Neural cell (in vitro differentiated cells): ENCODE measurements around the gene LPP. TPM values are rescaled to one million over a fixed set of nuclear protein-coding genes. Genes with fewer than 3 reads are reported as not detected.
"Not testable (repeated sequence)": the region's sequence is repeated elsewhere in the genome, so short reads cannot be mapped to it uniquely, and the experiment has no call there.

Source experiments
- H2AFZ ChIP-seq: fragments of 200-600, 300-800 bp; sonication (generic), shearing (Covaris generic); 2 replicates; pipeline ENCODE4 v1.6.0; 2014; ENCODE audit warnings: low read depth, mild to moderate bottlenecking, antibody characterized with exemption, low read length, moderate library complexity
- H3F3A ChIP-seq: fragments of 200-600 bp; shearing (Covaris generic); 2 replicates; pipeline ENCODE4 v1.6.1; 2016; ENCODE audit warnings: mild to moderate bottlenecking, moderate library complexity, mixed read lengths, antibody characterized with exemption, low read length; ENCODE audit not compliant: insufficient read depth, poor library complexity, severe bottlenecking
- H3K27ac ChIP-seq: fragments of 200-600, 300-800 bp; sonication (generic), shearing (Covaris generic); 2 replicates; pipeline ENCODE4 v1.5.1; 2014; ENCODE audit warnings: mild to moderate bottlenecking, low read length, moderate library complexity
- H3K27me3 ChIP-seq: fragments of 300-800, 200-600 bp; sonication (generic), shearing (Covaris generic); 2 replicates; pipeline ENCODE4 v1.6.0; 2014; ENCODE audit warnings: mild to moderate bottlenecking, low read depth, low read length, moderate library complexity; ENCODE audit not compliant: insufficient read depth
- H3K36me3 ChIP-seq: fragments of 300-800, 200-600 bp; sonication (generic), shearing (Covaris generic); 2 replicates; pipeline ENCODE4 v1.5.1; 2014; ENCODE audit warnings: mild to moderate bottlenecking, antibody characterized with exemption, low read length, moderate library complexity; ENCODE audit not compliant: insufficient read depth
- H3K4me2 ChIP-seq: fragments of 300-800, 200-600 bp; sonication (generic), shearing (Covaris generic); 2 replicates; pipeline ENCODE4 v1.6.0; 2014; ENCODE audit warnings: mild to moderate bottlenecking, low read length
- H3K4me3 ChIP-seq: fragments of 300-800, 200-600 bp; sonication (generic), shearing (Covaris generic); 2 replicates; pipeline ENCODE4 v1.5.1; 2014; ENCODE audit warnings: mild to moderate bottlenecking, low read length, moderate library complexity
- H3K79me2 ChIP-seq: fragments of 200-600 bp; shearing (Covaris generic); replicated peaks from 2 replicates; pipeline ENCODE4 v1.6.0; 2014; ENCODE audit warnings: mild to moderate bottlenecking, low read length, moderate library complexity; ENCODE audit not compliant: insufficient read depth
- H3K9ac ChIP-seq: fragments of 300-800, 200-600 bp; sonication (generic), shearing (Covaris generic); 2 replicates; pipeline ENCODE4 v1.6.1; 2016; ENCODE audit warnings: mild to moderate bottlenecking, low read length, mixed read lengths
- H3K9me2 ChIP-seq: fragments of 200-600 bp; shearing (Covaris generic); 2 replicates; pipeline ENCODE4 v1.6.1; 2016; ENCODE audit warnings: mild to moderate bottlenecking, low read length, mixed read lengths; ENCODE audit not compliant: insufficient read depth
- H3K9me3 ChIP-seq: fragments of 200-600, 300-800 bp; sonication (generic), shearing (Covaris generic); 2 replicates; pipeline ENCODE4 v1.6.1; 2016; ENCODE audit warnings: mild to moderate bottlenecking, mixed run types, low read length, moderate library complexity, mixed read lengths
- H4K20me1 ChIP-seq: fragments of 200-600 bp; shearing (Covaris generic); 2 replicates; pipeline ENCODE4 v1.6.1; 2016; ENCODE audit warnings: mild to moderate bottlenecking, mixed run types; ENCODE audit not compliant: insufficient read depth
- CTCF ChIP-seq: fragments of 450-650 bp; IDR thresholded peaks from 2 replicates; pipeline ENCODE4 v1.5.1; 2014; ENCODE audit warnings: antibody characterized with exemption, mild to moderate bottlenecking, moderate library complexity; ENCODE audit not compliant: poor library complexity, severe bottlenecking
- EP300 ChIP-seq: fragments of 450-650 bp; conservative IDR thresholded peaks from 2 replicates; pipeline ENCODE4 v1.6.1; 2014; ENCODE audit warnings: antibody characterized with exemption, mild to moderate bottlenecking, moderate library complexity; ENCODE audit not compliant: poor library complexity, severe bottlenecking
- EZH2 ChIP-seq: fragments of 200-600, 300-800 bp; shearing (Covaris generic), sonication (generic); IDR thresholded peaks from 2 replicates; pipeline ENCODE4 v1.6.1; 2014; ENCODE audit warnings: antibody characterized with exemption, low read length, borderline replicate concordance, mild to moderate bottlenecking; ENCODE audit not compliant: insufficient read depth, poor library complexity, severe bottlenecking
- POLR2AphosphoS5 ChIP-seq: IDR thresholded peaks from 2 replicates; pipeline ENCODE4 v1.6.1; 2012
- RAD21 ChIP-seq: fragments of 450-650 bp; conservative IDR thresholded peaks from 2 replicates; pipeline ENCODE4 v1.6.1; 2014; ENCODE audit warnings: antibody characterized with exemption, mild to moderate bottlenecking, moderate library complexity
- REST ChIP-seq: IDR thresholded peaks from 2 replicates; pipeline ENCODE4 v1.6.1; 2012; ENCODE audit warnings: borderline replicate concordance
- SMC3 ChIP-seq: fragments of 450-650 bp; conservative IDR thresholded peaks from 2 replicates; pipeline ENCODE4 v1.6.1; 2014; ENCODE audit warnings: antibody characterized with exemption, mild to moderate bottlenecking, moderate library complexity; ENCODE audit not compliant: poor library complexity
- TAF1 ChIP-seq: IDR thresholded peaks from 2 replicates; pipeline ENCODE4 v1.6.1; 2012; ENCODE audit warnings: low read depth
- polyA plus RNA-seq: library from polyadenylated mRNA; depleted of rRNA; stranded (reverse); fragments of >200 nt; gene quantifications from 2 replicates; pipeline ENCODE4 v1.2.3, GENCODE V29; 2014

LPP gene
- polyA plus RNA-seq, 1 donor from 2014 or later: 3.0 TPM

- not testable (repeated sequence) for H3K79me2 ChIP-seq, H3K9me2 ChIP-seq, H3K9me3 ChIP-seq, H3K27ac ChIP-seq, H4K20me1 ChIP-seq, H3K27me3 ChIP-seq, H3K9ac ChIP-seq, H3K36me3 ChIP-seq, H3K4me3 ChIP-seq, H3F3A ChIP-seq, H2AFZ ChIP-seq, H3K4me2 ChIP-seq
Observed at GRCh38 chr3:188702028-188702427, 548.1 kb downstream of the LPP start.

GRCh38 chr3:188706176-188706575 is 552.2 kb downstream of the LPP start:
- Histone ChIP-seq H3K27me3 (no peaks in the 10 kb centered on the region), H3K36me3 (no peaks in the 10 kb centered on the region), H4K20me1 (no peaks in the 10 kb centered on the region), H3K79me2 (no peaks in the 10 kb centered on the region), H3K27ac (no peak overlapping the region), H3K9me2 (no peaks in the 10 kb centered on the region), H3K4me2 (no peak overlapping the region), H3F3A (no peaks in the 10 kb centered on the region), H3K9me3 (no peaks in the 10 kb centered on the region), H3K9ac (no peak overlapping the region), H3K4me3 (no peak overlapping the region), H2AFZ (no peak overlapping the region)
- TF ChIP-seq EP300 (no peak), EZH2 (no peak)

GRCh38 chr3:188706599-188706998 is 552.6 kb downstream of the LPP start:
- Histone ChIP-seq H3K36me3 (no peaks in the 10 kb centered on the region), H3K27ac (no peak overlapping the region), H3K9me3 (no peaks in the 10 kb centered on the region), H3K79me2 (no peaks in the 10 kb centered on the region), H3K4me3 (no peak overlapping the region), H3K9me2 (no peaks in the 10 kb centered on the region), H3F3A (no peaks in the 10 kb centered on the region), H3K4me2 (no peak overlapping the region), H2AFZ (no peak overlapping the region), H3K27me3 (no peaks in the 10 kb centered on the region), H4K20me1 (no peaks in the 10 kb centered on the region), H3K9ac (no peak overlapping the region)
- TF ChIP-seq REST: no peak
- no peak for TF ChIP-seq EZH2
- TF ChIP-seq EP300: no peak

- H3K9me2 ChIP-seq: no peaks in the 10 kb centered on the region
- TF ChIP-seq RAD21 (no peak), SMC3 (no peak), POLR2AphosphoS5 (no peak), CTCF (no peak), REST (no peak), TAF1 (no peak), EZH2 (no peak), EP300 (no peak)
Observed at GRCh38 chr3:188707381-188708288, 553.7 kb downstream of the LPP start.

More at GRCh38 chr3:188707381-188708288, 553.7 kb downstream of the LPP start:
- Histone ChIP-seq H2AFZ (no peak overlapping the region), H3K9me3 (no peaks in the 10 kb centered on the region), H3K4me3 (no peak overlapping the region), H3K27ac (no peak overlapping the region), H3K27me3 (no peaks in the 10 kb centered on the region), H3K79me2 (no peaks in the 10 kb centered on the region), H3K36me3 (no peaks in the 10 kb centered on the region), H3F3A (no peaks in the 10 kb centered on the region), H3K4me2 (no peak overlapping the region), H4K20me1 (no peaks in the 10 kb centered on the region), H3K9ac (no peak overlapping the region)
